H1 (cell line): ENCODE results near the gene CRNKL1.

ENCODE experiments used
- CBX8 ChIP-seq: fragments of 300-800, 300-1000 bp; sonication (generic); IDR thresholded peaks from 2 replicates; pipeline ENCODE4 v1.7.1; 2016; ENCODE audit warnings: low read depth, low read length, borderline replicate concordance
- CEBPB ChIP-seq: IDR thresholded peaks from 2 replicates; pipeline ENCODE4 v1.6.1; 2012; ENCODE audit warnings: low read depth, low read length
- E2F6 ChIP-seq: IDR thresholded peaks from 2 replicates; pipeline ENCODE4 v1.6.1; 2012; ENCODE audit warnings: inconsistent platforms
- EP300 ChIP-seq, 2 experiments: IDR thresholded peaks; 1 replicate in 1 of 2; 2 replicates in 1 of 2; pipeline ENCODE4 v1.6.1; 2011 to 2012; ENCODE audit warnings: low read depth in 2 of 2, low read length in 2 of 2, mild to moderate bottlenecking in 2 of 2, borderline replicate concordance in 1 of 2, inconsistent platforms in 1 of 2, moderate library complexity in 1 of 2
- HDAC6 ChIP-seq: IDR thresholded peaks from one replicate; pipeline ENCODE4 v1.7.1; 2012; ENCODE audit warnings: low read depth, mild to moderate bottlenecking, inconsistent platforms, low read length, moderate library complexity
- MAX ChIP-seq: IDR thresholded peaks from 2 replicates; pipeline ENCODE4 v1.6.1; 2012; ENCODE audit warnings: inconsistent platforms
- POLR2AphosphoS5 ChIP-seq: IDR thresholded peaks from 2 replicates; pipeline ENCODE4 v1.6.1; 2011; ENCODE audit warnings: low read depth, low read length
- RAD21 ChIP-seq, 2 experiments: IDR thresholded peaks in 1 of 2; conservative IDR thresholded peaks in 1 of 2; 2 replicates each; pipeline ENCODE4 v1.6.1; 2011; ENCODE audit warnings: low read depth in 2 of 2, low read length in 2 of 2, improper control_type of control experiment in 1 of 2, inconsistent platforms in 1 of 2, mild to moderate bottlenecking in 1 of 2, moderate library complexity in 1 of 2
- SUZ12 ChIP-seq: fragments of 200-600 bp; sonication (generic); IDR thresholded peaks from 2 replicates; pipeline ENCODE4 v1.6.1; 2012; ENCODE audit warnings: mild to moderate bottlenecking, inconsistent platforms, low read length, moderate library complexity, mixed read lengths
- YY1 ChIP-seq: IDR thresholded peaks from 2 replicates; pipeline ENCODE4 v1.6.1; 2011; ENCODE audit warnings: low read depth, mild to moderate bottlenecking, low read length
- ZNF274 ChIP-seq: IDR thresholded peaks from 2 replicates; pipeline ENCODE4 v1.7.0; 2012; ENCODE audit warnings: low read length, borderline replicate concordance; ENCODE audit errors: extremely low read depth
- TF ChIP-seq, protein P1 (sequence below), 3 experiments: IDR thresholded peaks; 1 replicate in 2 of 3; 2 replicates in 1 of 3; pipeline versions ENCODE4 v1.5.1 to v1.6.1; 2011; ENCODE audit warnings: low read length in 3 of 3, mild to moderate bottlenecking in 3 of 3, inconsistent platforms in 2 of 3, low read depth in 1 of 3, moderate library complexity in 1 of 3; ENCODE audit not compliant: insufficient read depth in 1 of 3; ENCODE audit errors: control extremely low read depth in 1 of 3

- no peak for TF ChIP-seq E2F6
- TF ChIP-seq, protein P1, sequence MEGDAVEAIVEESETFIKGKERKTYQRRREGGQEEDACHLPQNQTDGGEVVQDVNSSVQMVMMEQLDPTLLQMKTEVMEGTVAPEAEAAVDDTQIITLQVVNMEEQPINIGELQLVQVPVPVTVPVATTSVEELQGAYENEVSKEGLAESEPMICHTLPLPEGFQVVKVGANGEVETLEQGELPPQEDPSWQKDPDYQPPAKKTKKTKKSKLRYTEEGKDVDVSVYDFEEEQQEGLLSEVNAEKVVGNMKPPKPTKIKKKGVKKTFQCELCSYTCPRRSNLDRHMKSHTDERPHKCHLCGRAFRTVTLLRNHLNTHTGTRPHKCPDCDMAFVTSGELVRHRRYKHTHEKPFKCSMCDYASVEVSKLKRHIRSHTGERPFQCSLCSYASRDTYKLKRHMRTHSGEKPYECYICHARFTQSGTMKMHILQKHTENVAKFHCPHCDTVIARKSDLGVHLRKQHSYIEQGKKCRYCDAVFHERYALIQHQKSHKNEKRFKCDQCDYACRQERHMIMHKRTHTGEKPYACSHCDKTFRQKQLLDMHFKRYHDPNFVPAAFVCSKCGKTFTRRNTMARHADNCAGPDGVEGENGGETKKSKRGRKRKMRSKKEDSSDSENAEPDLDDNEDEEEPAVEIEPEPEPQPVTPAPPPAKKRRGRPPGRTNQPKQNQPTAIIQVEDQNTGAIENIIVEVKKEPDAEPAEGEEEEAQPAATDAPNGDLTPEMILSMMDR (IDR thresholded peaks at IDR 0.05; ENCODE audit: control extremely low read depth in 1 of 3, insufficient read depth in 1 of 3, low read depth in 1 of 3, low read length in 3 of 3), result no peak
- TF ChIP-seq HDAC6, result no peak
- TF ChIP-seq POLR2AphosphoS5, result no peak
- TF ChIP-seq MAX, result no peak
- no peak for TF ChIP-seq CBX8
- no peak for TF ChIP-seq CEBPB
- no peak for TF ChIP-seq EP300 (IDR thresholded peaks at IDR 0.05; ENCODE audit: borderline replicate concordance in 1 of 2, low read depth in 2 of 2, low read length in 2 of 2)
- TF ChIP-seq ZNF274, result no peak
- TF ChIP-seq YY1, result no peak
- TF ChIP-seq RAD21 (IDR thresholded peaks at IDR 0.05 in 1 of 2, conservative IDR thresholded peaks at IDR 0.05 in 1 of 2; ENCODE audit: low read depth in 2 of 2, low read length in 2 of 2), result no peak
- no peak for TF ChIP-seq SUZ12
These were observed 15.5 kb downstream of the CRNKL1 start for GRCh38 chr20:20036756-20037155.
